Karpas-422 (cell line): ENCODE data around the gene SOST. TPM values are rescaled to one million over a fixed set of nuclear protein-coding genes. Genes with fewer than 3 reads are reported as not detected.

Experiments used
- DNase-seq: peaks from one replicate; pipeline ENCODE4 v3.0.0-alpha.2; 2015
- H2AFZ ChIP-seq: fragments of 200-600 bp; sonication (generic); 2 replicates; pipeline ENCODE4 v1.6.1; 2014; ENCODE audit warnings: antibody characterized with exemption, low read length, mixed read lengths
- H3K27ac ChIP-seq: fragments of 200-600 bp; sonication (generic); 2 replicates; pipeline ENCODE4 v1.5.1; 2014; ENCODE audit warnings: mild to moderate bottlenecking, low read length, moderate library complexity
- H3K27me3 ChIP-seq: fragments of 200-600 bp; sonication (generic); 2 replicates; pipeline ENCODE4 v1.6.1; 2014; ENCODE audit warnings: low read length, mixed read lengths
- H3K36me3 ChIP-seq: fragments of 200-600 bp; sonication (generic); 2 replicates; pipeline ENCODE4 v1.6.1; 2014; ENCODE audit warnings: low read length, mixed read lengths; ENCODE audit not compliant: insufficient read depth
- H3K4me1 ChIP-seq: fragments of 200-600 bp; sonication (generic); 2 replicates; pipeline ENCODE4 v1.6.1; 2014; ENCODE audit warnings: mild to moderate bottlenecking, low read length, mixed read lengths
- H3K4me2 ChIP-seq: fragments of 200-600 bp; sonication (generic); 2 replicates; pipeline ENCODE4 v1.6.1; 2014; ENCODE audit warnings: low read length, low read depth, mild to moderate bottlenecking; ENCODE audit not compliant: poor library complexity, severe bottlenecking
- H3K4me3 ChIP-seq: fragments of 200-600 bp; sonication (generic); 2 replicates; pipeline ENCODE4 v1.5.1; 2014; ENCODE audit warnings: mild to moderate bottlenecking, antibody characterized with exemption, low read length, mixed read lengths
- H3K79me2 ChIP-seq: fragments of 200-600 bp; sonication (generic); 2 replicates; pipeline ENCODE4 v1.6.1; 2014; ENCODE audit warnings: mild to moderate bottlenecking, low read length, mixed read lengths
- H3K9ac ChIP-seq: fragments of 200-600 bp; sonication (generic); 2 replicates; pipeline ENCODE4 v1.6.0; 2014; ENCODE audit warnings: low read length
- H3K9me2 ChIP-seq: fragments of 200-600 bp; sonication (generic), shearing (Covaris generic); replicated peaks from 2 replicates; pipeline ENCODE4 v1.6.0; 2014; ENCODE audit warnings: mild to moderate bottlenecking, low read length, moderate library complexity; ENCODE audit not compliant: insufficient read depth
- H3K9me3 ChIP-seq: fragments of 300-700, 200-600 bp; sonication (generic); 2 replicates; pipeline ENCODE4 v1.6.1; 2014; ENCODE audit warnings: low read length, mixed read lengths
- H4K20me1 ChIP-seq: fragments of 200-600 bp; sonication (generic); 2 replicates; pipeline ENCODE4 v1.6.1; 2014; ENCODE audit warnings: mild to moderate bottlenecking, antibody characterized with exemption, low read length, low read depth; ENCODE audit not compliant: insufficient read depth
- total RNA-seq: library from RNA; depleted of rRNA; stranded (reverse); fragments of >200 nt; shearing (Covaris generic); gene quantifications from 2 replicates; pipeline ENCODE4 v1.2.3, GENCODE V29; 2014; ENCODE audit warnings: low replicate concordance

Gene SOST
- total RNA-seq, 1 experiment from 2014 or later, result not detected

DNA sequence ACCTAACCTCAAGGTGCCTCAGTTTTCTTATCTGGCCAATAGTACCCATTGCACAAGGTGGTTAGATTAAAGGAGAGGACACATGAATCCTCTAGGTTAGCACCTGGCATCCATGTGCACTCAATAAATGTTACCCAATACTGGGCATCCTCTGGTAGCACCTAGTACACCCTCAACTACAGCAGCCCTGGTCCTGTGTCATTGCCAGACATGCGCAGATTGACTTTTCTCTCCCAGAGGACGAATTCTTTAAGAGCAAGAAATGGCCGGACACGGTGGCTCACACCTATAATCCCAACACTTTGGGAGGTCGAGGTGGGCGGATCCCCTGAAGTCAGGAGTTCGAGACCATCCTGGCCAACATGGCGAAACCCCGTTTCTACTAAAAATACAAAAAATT lies 12.9 kb upstream of the SOST start:
- Histone ChIP-seq H3K79me2 (no peaks in the 10 kb centered on the region), H3K9me2 (no peaks in the 10 kb centered on the region), H3K27ac (no peak overlapping the region), H2AFZ (no peak overlapping the region), H3K4me2 (no peak overlapping the region), H3K9me3 (no peaks in the 10 kb centered on the region), H3K4me3 (no peak overlapping the region), H3K27me3 (no peaks in the 10 kb centered on the region), H3K4me1 (peaks cover 5% of the 10 kb centered on the region; the same call in 1 of the 2 replicates), H4K20me1 (no peaks in the 10 kb centered on the region), H3K36me3 (peaks cover 3% of the 10 kb centered on the region), H3K9ac (no peak overlapping the region)
- DNase-seq, result no peak

DNA sequence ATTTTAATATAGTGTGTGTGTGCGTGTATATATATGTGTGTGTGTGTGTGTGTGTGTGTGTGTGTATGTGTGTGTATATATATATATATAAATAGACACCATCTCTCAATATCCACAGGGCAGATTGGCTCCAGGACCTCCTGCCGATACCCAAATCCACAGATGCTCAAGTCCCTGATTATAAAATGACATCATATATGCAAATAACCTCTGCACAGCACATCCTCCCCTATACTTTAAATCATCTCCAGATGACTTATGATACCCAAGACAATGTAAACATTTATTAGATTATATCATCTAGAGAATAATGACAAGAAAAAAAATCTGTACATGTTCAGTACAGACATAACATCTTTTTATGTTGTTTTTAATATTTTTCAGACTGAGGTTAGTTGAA lies 12.4 kb upstream of the SOST start:
- H3K9ac ChIP-seq, result no peak overlapping the region
- peaks cover 3% of the 10 kb centered on the region for H3K36me3 ChIP-seq
- peaks cover 5% of the 10 kb centered on the region; the same call in 1 of the 2 replicates for H3K4me1 ChIP-seq
- no peaks in the 10 kb centered on the region for H3K79me2 ChIP-seq
- H4K20me1 ChIP-seq, result no peaks in the 10 kb centered on the region
- H3K4me2 ChIP-seq, result no peak overlapping the region
- H3K4me3 ChIP-seq, result no peak overlapping the region
- H3K9me2 ChIP-seq, result no peaks in the 10 kb centered on the region
- H3K27ac ChIP-seq, result no peak overlapping the region
- H3K9me3 ChIP-seq, result no peaks in the 10 kb centered on the region
- H2AFZ ChIP-seq, result no peak overlapping the region
- DNase-seq, result no peak
- no peaks in the 10 kb centered on the region for H3K27me3 ChIP-seq

DNA sequence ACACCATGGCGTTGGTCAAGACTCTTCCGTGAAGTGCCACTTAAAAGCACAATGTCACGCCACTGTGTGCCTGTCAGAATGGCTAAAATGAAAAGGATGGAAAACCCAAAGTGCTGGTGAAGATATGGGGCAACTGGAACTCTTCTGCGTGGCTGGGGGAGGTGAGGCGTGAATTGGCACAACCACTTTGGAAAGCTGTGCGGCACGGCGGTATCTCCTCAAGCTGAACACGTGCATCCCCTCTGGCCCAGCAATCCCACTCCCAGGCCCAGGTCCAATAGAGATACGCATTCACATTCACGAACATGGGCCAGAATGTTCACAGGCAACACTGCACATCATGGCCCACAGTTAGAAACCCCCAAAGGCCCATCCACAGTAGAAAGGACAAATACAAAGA lies 11.3 kb upstream of the SOST start:
- Histone ChIP-seq H2AFZ (no peak overlapping the region), H4K20me1 (no peaks in the 10 kb centered on the region), H3K4me1 (peaks cover 5% of the 10 kb centered on the region; the same call in 1 of the 2 replicates), H3K4me2 (no peak overlapping the region), H3K36me3 (peaks cover 3% of the 10 kb centered on the region), H3K79me2 (no peaks in the 10 kb centered on the region), H3K27me3 (no peaks in the 10 kb centered on the region), H3K9me2 (no peaks in the 10 kb centered on the region), H3K4me3 (no peak overlapping the region), H3K9ac (no peak overlapping the region), H3K27ac (no peak overlapping the region), H3K9me3 (no peaks in the 10 kb centered on the region)
- DNase-seq, result no peak

DNA sequence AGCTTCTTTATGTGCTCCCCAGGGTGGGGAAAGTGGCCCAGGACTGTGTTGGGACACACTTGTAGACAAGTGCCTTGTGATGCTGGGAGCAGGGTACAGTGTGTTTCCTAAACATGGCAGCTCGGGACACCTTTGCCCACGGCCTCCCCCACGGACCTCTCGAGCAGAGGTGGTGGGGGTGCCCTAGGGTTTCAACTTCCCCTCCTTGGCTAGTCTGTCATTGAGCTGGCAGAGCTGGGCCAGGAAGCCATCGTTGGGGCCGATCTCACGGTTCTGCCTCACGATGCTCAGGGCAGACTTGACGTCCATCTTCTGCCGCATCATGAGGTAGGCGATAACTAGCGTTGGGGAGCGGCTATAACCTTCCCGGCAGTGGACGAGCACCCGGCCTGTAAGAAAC lies 10.8 kb upstream of the SOST start:
- Histone ChIP-seq H4K20me1 (no peaks in the 10 kb centered on the region), H3K36me3 (peaks cover 3% of the 10 kb centered on the region), H3K4me3 (no peak overlapping the region), H3K9me3 (no peaks in the 10 kb centered on the region), H3K27ac (no peak overlapping the region), H3K4me1 (peaks cover 5% of the 10 kb centered on the region; the same call in 1 of the 2 replicates), H3K79me2 (no peaks in the 10 kb centered on the region), H3K9me2 (no peaks in the 10 kb centered on the region), H3K4me2 (no peak overlapping the region), H3K9ac (no peak overlapping the region), H3K27me3 (no peaks in the 10 kb centered on the region), H2AFZ (no peak overlapping the region)
- DNase-seq, result no peak

DNA sequence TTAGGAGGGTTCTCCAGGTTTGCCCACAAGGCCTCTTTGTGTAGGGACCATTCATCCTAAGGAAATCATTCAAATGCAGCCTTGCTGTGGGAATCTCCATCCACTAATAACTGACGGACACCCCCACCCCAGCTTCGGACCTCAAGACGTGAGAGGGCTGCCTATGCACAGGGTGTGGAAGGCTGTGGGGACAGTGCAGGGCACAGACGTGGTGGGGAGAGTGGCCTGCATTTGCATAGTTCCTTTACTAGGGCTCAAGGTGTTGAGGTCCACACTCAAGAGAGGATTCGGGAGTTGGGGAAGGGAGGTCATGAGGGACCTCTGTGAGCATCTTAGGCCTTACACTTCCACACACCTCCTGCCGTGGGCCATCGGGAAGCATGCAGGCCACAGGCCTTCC lies 10.4 kb upstream of the SOST start:
- Histone ChIP-seq H3K4me1 (peaks cover 5% of the 10 kb centered on the region; the same call in 1 of the 2 replicates), H3K9ac (no peak overlapping the region), H3K9me2 (no peaks in the 10 kb centered on the region), H4K20me1 (no peaks in the 10 kb centered on the region), H3K4me3 (no peak overlapping the region), H3K79me2 (no peaks in the 10 kb centered on the region), H3K27me3 (no peaks in the 10 kb centered on the region), H3K27ac (no peak overlapping the region), H3K4me2 (no peak overlapping the region), H2AFZ (no peak overlapping the region), H3K9me3 (no peaks in the 10 kb centered on the region), H3K36me3 (peaks cover 3% of the 10 kb centered on the region)
- DNase-seq, result no peak

DNA sequence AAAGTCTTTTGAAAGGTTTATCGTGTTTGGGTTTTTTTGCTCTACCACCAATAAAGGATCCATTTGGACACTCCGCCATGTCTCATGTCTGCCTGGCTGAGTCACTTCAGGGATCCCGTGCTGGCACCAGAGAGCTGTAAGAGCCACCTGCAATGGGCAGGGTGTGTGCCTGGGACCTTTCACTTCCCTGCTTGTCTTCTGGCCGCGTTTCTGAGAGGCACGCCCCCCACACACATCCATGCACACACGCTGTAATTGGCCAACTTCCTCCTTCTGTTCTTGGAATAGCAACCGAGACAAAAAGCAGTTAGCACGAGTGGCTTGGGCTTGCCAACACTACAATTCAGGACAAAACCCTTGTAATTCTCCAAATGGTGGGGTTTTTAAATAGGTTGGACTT lies 9.8 kb upstream of the SOST start:
- Histone ChIP-seq H3K36me3 (peaks cover 3% of the 10 kb centered on the region), H4K20me1 (no peaks in the 10 kb centered on the region), H2AFZ (no peak overlapping the region), H3K9me3 (no peaks in the 10 kb centered on the region), H3K4me3 (no peak overlapping the region), H3K79me2 (no peaks in the 10 kb centered on the region), H3K9me2 (no peaks in the 10 kb centered on the region), H3K4me1 (peaks cover 5% of the 10 kb centered on the region; the same call in 1 of the 2 replicates), H3K9ac (no peak overlapping the region), H3K27ac (no peak overlapping the region), H3K4me2 (no peak overlapping the region), H3K27me3 (no peaks in the 10 kb centered on the region)
- no peak for DNase-seq

DNA sequence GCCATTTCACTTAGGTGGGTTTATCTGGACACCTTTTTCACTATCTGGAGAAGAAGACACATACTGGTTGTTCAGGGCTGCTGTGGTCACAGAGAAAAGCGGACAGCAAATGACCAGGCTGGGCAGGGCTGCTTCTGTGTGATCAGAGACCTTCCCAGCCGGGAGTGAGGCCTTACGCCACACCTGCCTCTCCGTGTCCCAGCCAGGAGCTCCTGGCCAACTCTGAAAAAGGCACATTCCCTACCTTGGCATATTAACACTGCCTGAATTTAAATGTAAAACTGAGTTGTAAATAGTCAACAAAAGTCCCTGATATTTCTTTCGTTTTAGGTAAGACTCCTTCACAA lies 9.1 kb upstream of the SOST start:
- no peak overlapping the region for H3K4me3 ChIP-seq
- no peaks in the 10 kb centered on the region for H3K9me2 ChIP-seq
- H4K20me1 ChIP-seq, result no peaks in the 10 kb centered on the region
- H3K4me1 ChIP-seq, result peaks cover 5% of the 10 kb centered on the region; the same call in 1 of the 2 replicates
- H3K9ac ChIP-seq, result no peak overlapping the region
- H3K9me3 ChIP-seq, result no peaks in the 10 kb centered on the region
- no peak overlapping the region for H3K4me2 ChIP-seq
- no peaks in the 10 kb centered on the region for H3K79me2 ChIP-seq
- DNase-seq, result no peak
- H3K36me3 ChIP-seq, result peaks cover 3% of the 10 kb centered on the region
- no peaks in the 10 kb centered on the region for H3K27me3 ChIP-seq
- no peak overlapping the region for H3K27ac ChIP-seq
- H2AFZ ChIP-seq, result no peak overlapping the region

DNA sequence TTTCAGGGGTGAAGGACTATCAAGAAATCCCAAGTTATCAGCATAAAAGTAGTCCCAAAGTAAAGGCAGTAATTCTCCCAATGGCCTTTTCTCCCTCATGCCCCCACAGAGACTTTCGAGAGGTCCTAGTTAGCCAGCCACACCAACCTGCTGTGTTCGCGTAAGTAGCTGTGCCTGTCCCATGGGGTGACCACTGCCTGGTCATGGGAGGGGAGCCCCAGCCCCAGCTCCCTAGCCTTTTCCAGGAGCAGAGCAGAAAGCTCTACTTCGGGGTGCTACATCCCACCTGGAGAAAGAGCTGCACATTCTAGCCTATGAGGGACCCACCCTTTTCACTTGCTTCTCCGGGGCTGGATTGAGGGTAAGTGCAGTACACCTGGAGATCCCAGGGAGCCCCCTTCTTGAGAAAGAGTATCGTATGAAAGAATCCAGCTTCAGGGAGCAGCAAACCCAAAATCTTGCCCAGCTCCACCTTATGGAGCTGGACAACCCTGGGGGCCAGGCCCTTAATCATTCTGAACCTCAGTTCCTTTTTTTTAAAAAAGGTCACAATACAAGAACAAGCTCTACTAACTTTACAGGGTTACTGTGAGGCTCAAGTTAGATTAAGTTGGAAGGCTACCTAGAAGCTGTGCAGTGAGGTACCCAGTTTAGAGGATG lies 8.6 kb upstream of the SOST start:
- Histone ChIP-seq H4K20me1 (no peaks in the 10 kb centered on the region), H3K79me2 (no peaks in the 10 kb centered on the region), H3K27ac (no peak overlapping the region), H3K27me3 (no peaks in the 10 kb centered on the region), H2AFZ (no peak overlapping the region), H3K4me1 (peaks cover 5% of the 10 kb centered on the region; the same call in 1 of the 2 replicates), H3K4me2 (no peak overlapping the region), H3K9me3 (no peaks in the 10 kb centered on the region), H3K9me2 (no peaks in the 10 kb centered on the region), H3K9ac (no peak overlapping the region), H3K36me3 (no peaks in the 10 kb centered on the region; the same call in 1 of the 2 replicates), H3K4me3 (no peak overlapping the region)
- no peak for DNase-seq
